Stomach (tissue), 9 donors: ENCODE data around the gene M6PR. TPM values are rescaled to one million over a fixed set of nuclear protein-coding genes. Genes with fewer than 3 reads are reported as not detected.
"Not testable (repeated sequence)": the region's sequence is repeated elsewhere in the genome, so short reads cannot be mapped to it uniquely, and the experiment has no call there.

Source experiments
- DNase-seq, 2 donors: peaks; one replicate each; pipeline versions ENCODE4 v3.0.0 to v3.0.0-alpha.2; 2013 to 2019
- H3K27ac ChIP-seq, 5 donors: fragments of 200-600 bp in 4 of 5; sonication (generic) in 4 of 5; one replicate each; pipeline ENCODE4 v1.5.1; 2013 to 2019; ENCODE audit warnings: mild to moderate bottlenecking in 1 of 5, moderate library complexity in 1 of 5
- H3K27me3 ChIP-seq, 3 donors: fragments of 200-600 bp; sonication (generic); one replicate each; pipeline ENCODE4 v1.5.1; 2017 to 2019; ENCODE audit warnings: mixed run types in 1 of 3
- H3K36me3 ChIP-seq, 4 donors: fragments of 200-600 bp; sonication (generic); 1 replicate in 3 of 4; 2 replicates in 1 of 4; pipeline ENCODE4 v1.5.1; 2016 to 2019
- H3K4me1 ChIP-seq, 4 donors: fragments of 200-600 bp; sonication (generic); one replicate each; pipeline ENCODE4 v1.5.1; 2016 to 2019
- H3K4me3 ChIP-seq, 4 donors: fragments of 200-600 bp; sonication (generic) in 3 of 4; one replicate each; pipeline ENCODE4 v1.5.1; 2016 to 2019; ENCODE audit warnings: mild to moderate bottlenecking in 1 of 4
- H3K9me3 ChIP-seq, 4 donors: fragments of 200-600 bp; sonication (generic); one replicate each; pipeline ENCODE4 v1.5.1; 2016 to 2019
- EP300 ChIP-seq: sonication (generic); formaldehyde crosslinking; IDR thresholded peaks from one replicate; pipeline ENCODE4 v1.6.1; 2017; ENCODE audit warnings: antibody characterized with exemption
- POLR2A ChIP-seq, 4 donors: fragments of 450-650 bp; IDR thresholded peaks; one replicate each; pipeline ENCODE4 v1.6.1; 2016; ENCODE audit warnings: antibody characterized with exemption in 4 of 4, control low read depth in 2 of 4, mild to moderate bottlenecking in 1 of 4, moderate library complexity in 1 of 4
- POLR2AphosphoS5 ChIP-seq, 3 donors: sonication (generic); formaldehyde crosslinking; IDR thresholded peaks; one replicate each; pipeline ENCODE4 v1.6.1; 2016; ENCODE audit warnings: antibody characterized with exemption in 3 of 3
- WGBS, 5 donors: extraction: QIAGEN DNeasy Blood & Tissue Kit in 3 of 5; methylation state at CpG; one replicate each; pipeline versions ENCODE4 v1.1.5 to v1.1.7; 2013 to 2018; 5-methylcytosine and 5-hydroxymethylcytosine counted together
- intact Hi-C: fragments of 100-400 bp; cut with DNase I; formaldehyde crosslinking; loops from one replicate; pipeline ENCODE4 v1.15.1; 2023; ENCODE audit warnings: low total_unique reads
- polyA plus RNA-seq, 3 donors: library from polyadenylated mRNA; stranded (reverse); fragments of 200-250 nt; gene quantifications; one replicate each; pipeline ENCODE4 v1.2.3, GENCODE V29; 2013
- total RNA-seq, 5 donors: library from RNA; depleted of rRNA; stranded (reverse); fragments of >200 nt; gene quantifications; one replicate each; pipeline versions ENCODE4 v1.1.0 to v1.2.3, GENCODE V29; 2014 to 2016
- TF ChIP-seq, protein P1 (sequence below), 7 experiments: fragments of 450-650 bp in 4 of 7; fragments of 200-600 bp in 3 of 7; sonication (generic) in 3 of 7; IDR thresholded peaks; one replicate each; pipeline ENCODE4 v1.5.1; 2016 to 2019; ENCODE audit warnings: antibody characterized with exemption in 7 of 7, control low read depth in 2 of 7, mild to moderate bottlenecking in 1 of 7
- donor health status: healthy with polysubstance abuse.
- donor health status: Bipolar disorder and iron deficiency.
- donor health status: healthy.

Gene M6PR
- total and polyA plus RNA-seq, 8 donors = 20.9 to 155 (median 49.8) TPM

DNA sequence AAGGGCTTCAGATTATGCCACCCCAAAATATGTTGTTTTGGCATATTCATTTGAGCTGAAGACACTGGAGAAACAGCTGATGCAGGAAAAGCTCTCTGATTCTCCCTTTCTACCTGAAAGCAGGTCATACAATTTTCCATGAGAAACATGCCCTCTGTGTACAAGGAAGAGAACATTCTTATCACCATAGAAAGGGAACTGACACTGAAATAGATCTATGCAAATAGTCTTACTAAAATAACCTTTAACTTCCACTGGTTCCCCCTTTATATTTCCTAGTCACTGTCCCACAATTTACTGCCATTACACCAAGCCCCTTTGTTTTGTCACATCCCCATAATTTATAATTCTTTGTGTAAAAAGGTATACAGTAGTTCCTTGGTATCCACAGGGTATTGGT is 44.8 kb downstream of the M6PR start:
- no peaks in the 10 kb centered on the region for H3K36me3 ChIP-seq
- no peaks in the 10 kb centered on the region for H3K9me3 ChIP-seq
- DNase-seq = no peak
- H3K4me3 ChIP-seq = no peak overlapping the region
- TF ChIP-seq POLR2AphosphoS5 (IDR thresholded peaks at IDR 0.05) (no peak), POLR2A (IDR thresholded peaks at IDR 0.05) (no peak), EP300 (no peak)
- TF ChIP-seq, protein P1, sequence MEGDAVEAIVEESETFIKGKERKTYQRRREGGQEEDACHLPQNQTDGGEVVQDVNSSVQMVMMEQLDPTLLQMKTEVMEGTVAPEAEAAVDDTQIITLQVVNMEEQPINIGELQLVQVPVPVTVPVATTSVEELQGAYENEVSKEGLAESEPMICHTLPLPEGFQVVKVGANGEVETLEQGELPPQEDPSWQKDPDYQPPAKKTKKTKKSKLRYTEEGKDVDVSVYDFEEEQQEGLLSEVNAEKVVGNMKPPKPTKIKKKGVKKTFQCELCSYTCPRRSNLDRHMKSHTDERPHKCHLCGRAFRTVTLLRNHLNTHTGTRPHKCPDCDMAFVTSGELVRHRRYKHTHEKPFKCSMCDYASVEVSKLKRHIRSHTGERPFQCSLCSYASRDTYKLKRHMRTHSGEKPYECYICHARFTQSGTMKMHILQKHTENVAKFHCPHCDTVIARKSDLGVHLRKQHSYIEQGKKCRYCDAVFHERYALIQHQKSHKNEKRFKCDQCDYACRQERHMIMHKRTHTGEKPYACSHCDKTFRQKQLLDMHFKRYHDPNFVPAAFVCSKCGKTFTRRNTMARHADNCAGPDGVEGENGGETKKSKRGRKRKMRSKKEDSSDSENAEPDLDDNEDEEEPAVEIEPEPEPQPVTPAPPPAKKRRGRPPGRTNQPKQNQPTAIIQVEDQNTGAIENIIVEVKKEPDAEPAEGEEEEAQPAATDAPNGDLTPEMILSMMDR (IDR thresholded peaks at IDR 0.05) = no peak
- H3K27me3 ChIP-seq = no peaks in the 10 kb centered on the region
- H3K4me1 ChIP-seq = no peaks in the 10 kb centered on the region
- intact Hi-C loops = no loop called here
- H3K27ac ChIP-seq = no peak overlapping the region

GRCh38 chr12:8903646-8904045 is 45.8 kb downstream of the M6PR start:
- no peak for DNase-seq
- intact Hi-C loops = no loop called here
- H3K27ac ChIP-seq = no peak overlapping the region
- H3K36me3 ChIP-seq = no peaks in the 10 kb centered on the region
- 66 to 79% (median 73%) methylated on average over 3 of the region's 3 CpGs for WGBS, 5 donors
- TF ChIP-seq, protein P1 (IDR thresholded peaks at IDR 0.05) = no peak
- TF ChIP-seq POLR2A (IDR thresholded peaks at IDR 0.05) (no peak), POLR2AphosphoS5 (IDR thresholded peaks at IDR 0.05) (no peak), EP300 (no peak)
- no peaks in the 10 kb centered on the region for H3K27me3 ChIP-seq
- no peak overlapping the region for H3K4me3 ChIP-seq
- no peaks in the 10 kb centered on the region for H3K9me3 ChIP-seq
- H3K4me1 ChIP-seq = no peaks in the 10 kb centered on the region

GRCh38 chr12:8902703-8903102 is 46.7 kb downstream of the M6PR start:
- intact Hi-C loops, H3K4me3 ChIP-seq, H3K27ac ChIP-seq, H3K36me3 ChIP-seq, H3K9me3 ChIP-seq, H3K27me3 ChIP-seq, DNase-seq, H3K4me1 ChIP-seq: not testable (repeated sequence)
- 59 to 87% (median 77%) methylated on average over 5 of the region's 5 CpGs for WGBS, 5 donors

DNA sequence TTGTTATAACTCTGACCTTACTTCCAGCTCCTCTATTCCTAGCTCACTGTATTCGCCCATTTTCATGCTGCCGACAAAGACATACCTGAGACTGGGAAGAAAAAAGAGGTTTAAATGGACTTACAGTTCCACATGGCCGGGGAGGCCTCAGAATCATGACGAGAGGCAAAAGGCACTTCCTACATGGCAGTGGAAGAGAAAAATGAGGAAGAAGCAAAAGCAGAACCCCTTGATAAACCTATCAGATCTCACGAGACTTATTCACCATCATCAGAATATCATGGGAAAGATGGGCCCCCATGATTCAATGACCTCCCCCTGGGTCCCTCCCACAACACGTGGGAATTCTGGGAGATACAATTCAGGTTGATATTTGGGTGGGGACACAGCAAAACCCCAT is 49.6 kb downstream of the M6PR start:
- H3K27ac ChIP-seq = no peak overlapping the region
- H3K27me3 ChIP-seq = no peaks in the 10 kb centered on the region
- H3K36me3 ChIP-seq = no peaks in the 10 kb centered on the region
- TF ChIP-seq, protein P1 (IDR thresholded peaks at IDR 0.05) = no peak
- TF ChIP-seq EP300 (no peak), POLR2A (IDR thresholded peaks at IDR 0.05) (no peak), POLR2AphosphoS5 (IDR thresholded peaks at IDR 0.05) (no peak)
- no peaks in the 10 kb centered on the region for H3K4me1 ChIP-seq
- H3K9me3 ChIP-seq = no peaks in the 10 kb centered on the region
- no peak overlapping the region for H3K4me3 ChIP-seq
- WGBS, 5 donors = 75 to 83% (median 82%) methylated on average over 6 of the region's 6 CpGs
- DNase-seq = no peak
- intact Hi-C loops = loop anchor here (10.0 kb wide), 1 partner anchor 225 kb away; no protein-coding TSS in a partner anchor

DNA sequence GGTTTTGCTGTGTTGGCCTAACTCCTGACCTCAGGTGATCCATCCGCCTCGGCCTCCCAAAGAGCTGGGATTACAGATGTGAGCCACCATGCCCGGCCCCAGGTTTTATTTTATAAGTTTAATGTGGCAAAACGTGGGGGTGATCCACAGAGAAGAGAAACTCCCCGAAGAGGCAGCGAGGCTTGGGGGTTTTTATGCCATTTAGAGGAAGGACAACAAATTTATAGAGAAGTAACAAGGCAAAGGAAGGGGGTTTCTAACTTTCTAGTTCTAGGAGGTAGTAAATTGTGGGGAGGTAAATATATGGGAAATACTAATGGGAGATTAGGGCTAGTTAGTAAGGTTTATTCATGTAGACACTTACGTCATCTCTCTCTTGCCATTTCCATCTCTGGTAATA is 52.4 kb downstream of the M6PR start:
- DNase-seq = no peak
- WGBS, 5 donors = 81 to 89% (median 85%) methylated on average over 7 of the region's 7 CpGs
- TF ChIP-seq EP300 (no peak), POLR2A (IDR thresholded peaks at IDR 0.05) (no peak), POLR2AphosphoS5 (IDR thresholded peaks at IDR 0.05) (no peak)
- TF ChIP-seq, protein P1 (IDR thresholded peaks at IDR 0.05) = no peak
- H3K4me1 ChIP-seq = no peaks in the 10 kb centered on the region
- intact Hi-C loops = loop anchor here (10.0 kb wide), 1 partner anchor 222 kb away; no protein-coding TSS in a partner anchor
- no peaks in the 10 kb centered on the region for H3K9me3 ChIP-seq
- no peak overlapping the region for H3K27ac ChIP-seq
- H3K4me3 ChIP-seq = no peak overlapping the region
- no peaks in the 10 kb centered on the region for H3K27me3 ChIP-seq
- no peaks in the 10 kb centered on the region for H3K36me3 ChIP-seq
